H1 (cell line): ENCODE measurements around the gene ZFAND3. TPM values are rescaled to one million over a fixed set of nuclear protein-coding genes. Genes with fewer than 3 reads are reported as not detected.
A peak's percentile ranks its signal among the peaks of the same experiment; 100 is the strongest.

Experiments
- ASH2L ChIP-seq: fragments of 200-600, 300-600 bp; sonication (generic); IDR thresholded peaks from one replicate; pipeline ENCODE4 v1.7.1; 2017; ENCODE audit warnings: low read length
- CTCF ChIP-seq, 3 experiments: IDR thresholded peaks; 1 replicate in 2 of 3; 2 replicates in 1 of 3; pipeline versions ENCODE4 v1.5.1 to v1.6.1; 2011; ENCODE audit warnings: low read length in 3 of 3, mild to moderate bottlenecking in 3 of 3, inconsistent platforms in 2 of 3, low read depth in 1 of 3, moderate library complexity in 1 of 3; ENCODE audit not compliant: insufficient read depth in 1 of 3; ENCODE audit errors: control extremely low read depth in 1 of 3
- RAD21 ChIP-seq, 2 experiments: IDR thresholded peaks in 1 of 2; conservative IDR thresholded peaks in 1 of 2; 2 replicates each; pipeline ENCODE4 v1.6.1; 2011; ENCODE audit warnings: low read depth in 2 of 2, low read length in 2 of 2, improper control_type of control experiment in 1 of 2, inconsistent platforms in 1 of 2, mild to moderate bottlenecking in 1 of 2, moderate library complexity in 1 of 2
- RXRA ChIP-seq: IDR thresholded peaks from 2 replicates; pipeline ENCODE4 v1.6.1; 2011; ENCODE audit warnings: low read depth, mild to moderate bottlenecking, low read length, moderate library complexity; ENCODE audit not compliant: insufficient read depth
- SRF ChIP-seq: IDR thresholded peaks from 2 replicates; pipeline ENCODE4 v1.6.1; 2011; ENCODE audit warnings: mild to moderate bottlenecking, low read depth, low read length, moderate library complexity
- polyA plus RNA-seq, 7 experiments: library from polyadenylated mRNA; depleted of rRNA in 3 of 7; stranded (reverse) in 5 of 7; unstranded in 2 of 7; fragments of >200 nt in 5 of 7; fragments of 200-250 nt in 2 of 7; gene quantifications; 1 replicate in 5 of 7; 2 replicates in 1 of 7; 4 replicates in 1 of 7; pipeline versions ENCODE4 v1.2.1 to v1.2.3, GENCODE V29; 2011 to 2013; ENCODE audit warnings: missing spikeins in 2 of 7, mixed read lengths in 2 of 7
- total RNA-seq: library from RNA; stranded (reverse); fragmentation: NEBNext Ultra II Directional; extraction: Animal tissue kit (Norgen Biotek cat#: 25700); gene quantifications from 2 replicates; pipeline ENCODE4 v1.2.1, GENCODE V29; 2021

Gene ZFAND3
- total and polyA plus RNA-seq, 2 of the 8 experiments (the other 6 are each of a cell fraction or from before 2014, with no cell fraction given): 13.0 to 51.3 TPM

GRCh38 chr6:38012573-38012972 lies 193.0 kb downstream of the ZFAND3 start (continued):
- no peak for TF ChIP-seq ASH2L
- TF ChIP-seq RXRA: no peak
- peak; percentile 85 to 86 for TF ChIP-seq RAD21 (IDR thresholded peaks at IDR 0.05 in 1 of 2, conservative IDR thresholded peaks at IDR 0.05 in 1 of 2; ENCODE audit: low read depth in 2 of 2, low read length in 2 of 2)
- no peak for TF ChIP-seq SRF
- TF ChIP-seq CTCF (IDR thresholded peaks at IDR 0.05; ENCODE audit: control extremely low read depth in 1 of 3, insufficient read depth in 1 of 3, low read depth in 1 of 3, low read length in 3 of 3): peak; percentile 62 to 76 (median 75)
